HepG2 (cell line): ENCODE measurements around the gene CNTRL. TPM values are rescaled to one million over a fixed set of nuclear protein-coding genes. Genes with fewer than 3 reads are reported as not detected.

ENCODE experiments used
- FOSL1 ChIP-seq: sonication (generic); formaldehyde crosslinking; IDR thresholded peaks from 2 replicates; pipeline ENCODE4 v1.9.0; 2021; ENCODE audit warnings: missing genetic modification reagents, borderline replicate concordance
- FOXM1 ChIP-seq: sonication (generic); formaldehyde crosslinking; IDR thresholded peaks from 2 replicates; pipeline ENCODE4 v1.5.0; 2020; ENCODE audit warnings: missing genetic modification reagents
- JARID2 ChIP-seq: sonication (generic); formaldehyde crosslinking; IDR thresholded peaks from 2 replicates; pipeline ENCODE4 v1.8.1; 2023; ENCODE audit warnings: missing genetic modification reagents, inconsistent platforms; ENCODE audit not compliant: insufficient replicate concordance
- MLX ChIP-seq: IDR thresholded peaks from 2 replicates; pipeline ENCODE4 v1.6.1; 2016
- RELA ChIP-seq: sonication (generic); formaldehyde crosslinking; IDR thresholded peaks from 2 replicates; pipeline ENCODE4 v1.4.0; 2020; ENCODE audit warnings: missing genetic modification reagents
- SALL2 ChIP-seq: sonication (generic); formaldehyde crosslinking; IDR thresholded peaks from 2 replicates; pipeline ENCODE4 v1.8.1; 2023; ENCODE audit warnings: mild to moderate bottlenecking, missing genetic modification reagents, inconsistent platforms
- TBX3 ChIP-seq: fragments of 450-650 bp; IDR thresholded peaks from 2 replicates; pipeline ENCODE4 v1.6.1; 2017; ENCODE audit warnings: antibody characterized with exemption, mild to moderate bottlenecking, inconsistent platforms, borderline replicate concordance
- ZKSCAN8 ChIP-seq: IDR thresholded peaks from 2 replicates; pipeline ENCODE4 v1.6.1; 2016; ENCODE audit warnings: borderline replicate concordance, missing genetic modification reagents, missing compliant biosample characterization
- ZNF136 ChIP-seq: sonication (generic); formaldehyde crosslinking; IDR thresholded peaks from 2 replicates; pipeline ENCODE4 v1.8.1; 2022; ENCODE audit warnings: low read depth, mild to moderate bottlenecking, moderate library complexity, missing genetic modification reagents
- ZNF18 ChIP-seq: sonication (generic); formaldehyde crosslinking; IDR thresholded peaks from 2 replicates; pipeline ENCODE4 v1.8.0; 2022; ENCODE audit warnings: mild to moderate bottlenecking, missing genetic modification reagents; ENCODE audit not compliant: insufficient replicate concordance
- ZNF616 ChIP-seq: sonication (generic); formaldehyde crosslinking; IDR thresholded peaks from 2 replicates; pipeline ENCODE4 v1.5.0; 2020; ENCODE audit warnings: low read depth, mild to moderate bottlenecking, missing genetic modification reagents
- ZNF782 ChIP-seq: sonication (generic); formaldehyde crosslinking; IDR thresholded peaks from 2 replicates; pipeline ENCODE4 v1.4.0; 2020; ENCODE audit warnings: missing genetic modification reagents, mild to moderate bottlenecking, borderline replicate concordance
- ZSCAN12 ChIP-seq: sonication (generic); formaldehyde crosslinking; IDR thresholded peaks from 2 replicates; pipeline ENCODE4 v1.9.0; 2021; ENCODE audit warnings: mild to moderate bottlenecking, missing genetic modification reagents
- polyA plus RNA-seq, 8 experiments: library from polyadenylated mRNA; depleted of rRNA in 3 of 8; stranded (reverse) in 7 of 8; unstranded in 1 of 8; fragments of >200 nt; fragmentation: Illumina TruSeq in 4 of 8; extraction: Trizol in 4 of 8; gene quantifications; 2 replicates each; pipeline versions ENCODE4 v1.2.1 to v1.2.3, GENCODE V29; 2011 to 2016; ENCODE audit warnings: low read depth in 4 of 8, missing spikeins in 1 of 8, mixed read lengths in 1 of 8; ENCODE audit not compliant: insufficient read depth in 1 of 8
- total RNA-seq, 5 experiments: library from RNA; depleted of rRNA; stranded (reverse); fragments of >200 nt; fragmentation: Illumina TruSeq; extraction: Trizol; gene quantifications; 2 replicates each; pipeline ENCODE4 v1.2.3, GENCODE V29; 2016; ENCODE audit warnings: low read depth in 1 of 5
- TF ChIP-seq, protein P1 (sequence below), 2 experiments: fragments of 450-650 bp in 1 of 2; sonication (generic) in 1 of 2; formaldehyde crosslinking; IDR thresholded peaks; 2 replicates each; pipeline versions ENCODE4 v1.5.0 to v1.8.0; 2020 to 2022; ENCODE audit warnings: mild to moderate bottlenecking in 1 of 2, missing genetic modification reagents in 1 of 2
- TF ChIP-seq, protein P2 (sequence below), 2 experiments: sonication (generic) in 1 of 2; formaldehyde crosslinking in 1 of 2; IDR thresholded peaks; 2 replicates each; pipeline versions ENCODE4 v1.4.0 to v1.6.1; 2016 to 2020; ENCODE audit warnings: borderline replicate concordance in 1 of 2, low read depth in 1 of 2, mild to moderate bottlenecking in 1 of 2, missing genetic modification reagents in 1 of 2
- TF ChIP-seq, protein P3 (sequence below): sonication (generic); formaldehyde crosslinking; IDR thresholded peaks from 2 replicates; pipeline ENCODE4 v1.4.0; 2020; ENCODE audit warnings: missing genetic modification reagents, borderline replicate concordance

The CNTRL gene
- total and polyA plus RNA-seq, 2 of the 13 experiments (the other 11 are each of a cell fraction or from before 2014, with no cell fraction given): 7.5 to 11.8 TPM

GRCh38 chr9:121074370-121075250 is at the start of gene CNTRL (continued):
- TF ChIP-seq ZNF18 (CRISPR knock-in tag) (peak; percentile 93), JARID2 (CRISPR knock-in tag) (no peak), FOSL1 (no peak), ZNF136 (CRISPR knock-in tag) (peak; percentile 62; the same call in 1 of the 2 replicates), ZSCAN12 (CRISPR knock-in tag) (peak; percentile 61), TBX3 (no peak), FOXM1 (0 out of 2 replicates have a peak, but pooled peaks have one; percentile 52), SALL2 (CRISPR knock-in tag) (peak; percentile 74; the same call in 1 of the 2 replicates), ZKSCAN8 (CRISPR knock-in tag) (peak; percentile 73; the same call in 1 of the 2 replicates), ZNF782 (CRISPR knock-in tag) (peak; percentile 56; the same call in 1 of the 2 replicates), MLX (CRISPR knock-in tag) (peak; percentile 60; the same call in 1 of the 2 replicates), RELA (0 out of 2 replicates have a peak, but pooled peaks have one; percentile 27), ZNF616 (CRISPR knock-in tag) (peak; percentile 50; the same call in 1 of the 2 replicates)
- TF ChIP-seq, protein P1, sequence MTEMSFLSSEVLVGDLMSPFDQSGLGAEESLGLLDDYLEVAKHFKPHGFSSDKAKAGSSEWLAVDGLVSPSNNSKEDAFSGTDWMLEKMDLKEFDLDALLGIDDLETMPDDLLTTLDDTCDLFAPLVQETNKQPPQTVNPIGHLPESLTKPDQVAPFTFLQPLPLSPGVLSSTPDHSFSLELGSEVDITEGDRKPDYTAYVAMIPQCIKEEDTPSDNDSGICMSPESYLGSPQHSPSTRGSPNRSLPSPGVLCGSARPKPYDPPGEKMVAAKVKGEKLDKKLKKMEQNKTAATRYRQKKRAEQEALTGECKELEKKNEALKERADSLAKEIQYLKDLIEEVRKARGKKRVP (CRISPR knock-in tag; IDR thresholded peaks at IDR 0.05): peak in 1 of 2 experiments; percentile 62; a peak in 2 of 4 replicates
- TF ChIP-seq, protein P2, sequence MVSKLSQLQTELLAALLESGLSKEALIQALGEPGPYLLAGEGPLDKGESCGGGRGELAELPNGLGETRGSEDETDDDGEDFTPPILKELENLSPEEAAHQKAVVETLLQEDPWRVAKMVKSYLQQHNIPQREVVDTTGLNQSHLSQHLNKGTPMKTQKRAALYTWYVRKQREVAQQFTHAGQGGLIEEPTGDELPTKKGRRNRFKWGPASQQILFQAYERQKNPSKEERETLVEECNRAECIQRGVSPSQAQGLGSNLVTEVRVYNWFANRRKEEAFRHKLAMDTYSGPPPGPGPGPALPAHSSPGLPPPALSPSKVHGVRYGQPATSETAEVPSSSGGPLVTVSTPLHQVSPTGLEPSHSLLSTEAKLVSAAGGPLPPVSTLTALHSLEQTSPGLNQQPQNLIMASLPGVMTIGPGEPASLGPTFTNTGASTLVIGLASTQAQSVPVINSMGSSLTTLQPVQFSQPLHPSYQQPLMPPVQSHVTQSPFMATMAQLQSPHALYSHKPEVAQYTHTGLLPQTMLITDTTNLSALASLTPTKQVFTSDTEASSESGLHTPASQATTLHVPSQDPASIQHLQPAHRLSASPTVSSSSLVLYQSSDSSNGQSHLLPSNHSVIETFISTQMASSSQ (IDR thresholded peaks at IDR 0.05; ENCODE audit: low read depth): no peak
- TF ChIP-seq, protein P2 (CRISPR knock-in tag; IDR thresholded peaks at IDR 0.05; ENCODE audit: borderline replicate concordance): peak; percentile 83
- TF ChIP-seq, protein P3, sequence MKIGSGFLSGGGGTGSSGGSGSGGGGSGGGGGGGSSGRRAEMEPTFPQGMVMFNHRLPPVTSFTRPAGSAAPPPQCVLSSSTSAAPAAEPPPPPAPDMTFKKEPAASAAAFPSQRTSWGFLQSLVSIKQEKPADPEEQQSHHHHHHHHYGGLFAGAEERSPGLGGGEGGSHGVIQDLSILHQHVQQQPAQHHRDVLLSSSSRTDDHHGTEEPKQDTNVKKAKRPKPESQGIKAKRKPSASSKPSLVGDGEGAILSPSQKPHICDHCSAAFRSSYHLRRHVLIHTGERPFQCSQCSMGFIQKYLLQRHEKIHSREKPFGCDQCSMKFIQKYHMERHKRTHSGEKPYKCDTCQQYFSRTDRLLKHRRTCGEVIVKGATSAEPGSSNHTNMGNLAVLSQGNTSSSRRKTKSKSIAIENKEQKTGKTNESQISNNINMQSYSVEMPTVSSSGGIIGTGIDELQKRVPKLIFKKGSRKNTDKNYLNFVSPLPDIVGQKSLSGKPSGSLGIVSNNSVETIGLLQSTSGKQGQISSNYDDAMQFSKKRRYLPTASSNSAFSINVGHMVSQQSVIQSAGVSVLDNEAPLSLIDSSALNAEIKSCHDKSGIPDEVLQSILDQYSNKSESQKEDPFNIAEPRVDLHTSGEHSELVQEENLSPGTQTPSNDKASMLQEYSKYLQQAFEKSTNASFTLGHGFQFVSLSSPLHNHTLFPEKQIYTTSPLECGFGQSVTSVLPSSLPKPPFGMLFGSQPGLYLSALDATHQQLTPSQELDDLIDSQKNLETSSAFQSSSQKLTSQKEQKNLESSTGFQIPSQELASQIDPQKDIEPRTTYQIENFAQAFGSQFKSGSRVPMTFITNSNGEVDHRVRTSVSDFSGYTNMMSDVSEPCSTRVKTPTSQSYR: no peak
